ENCODE results near the gene NUAK2.
"Not testable (repeated sequence)": the region's sequence is repeated elsewhere in the genome, so short reads cannot be mapped to it uniquely, and the experiment has no call there.

NUAK2 gene

DNA sequence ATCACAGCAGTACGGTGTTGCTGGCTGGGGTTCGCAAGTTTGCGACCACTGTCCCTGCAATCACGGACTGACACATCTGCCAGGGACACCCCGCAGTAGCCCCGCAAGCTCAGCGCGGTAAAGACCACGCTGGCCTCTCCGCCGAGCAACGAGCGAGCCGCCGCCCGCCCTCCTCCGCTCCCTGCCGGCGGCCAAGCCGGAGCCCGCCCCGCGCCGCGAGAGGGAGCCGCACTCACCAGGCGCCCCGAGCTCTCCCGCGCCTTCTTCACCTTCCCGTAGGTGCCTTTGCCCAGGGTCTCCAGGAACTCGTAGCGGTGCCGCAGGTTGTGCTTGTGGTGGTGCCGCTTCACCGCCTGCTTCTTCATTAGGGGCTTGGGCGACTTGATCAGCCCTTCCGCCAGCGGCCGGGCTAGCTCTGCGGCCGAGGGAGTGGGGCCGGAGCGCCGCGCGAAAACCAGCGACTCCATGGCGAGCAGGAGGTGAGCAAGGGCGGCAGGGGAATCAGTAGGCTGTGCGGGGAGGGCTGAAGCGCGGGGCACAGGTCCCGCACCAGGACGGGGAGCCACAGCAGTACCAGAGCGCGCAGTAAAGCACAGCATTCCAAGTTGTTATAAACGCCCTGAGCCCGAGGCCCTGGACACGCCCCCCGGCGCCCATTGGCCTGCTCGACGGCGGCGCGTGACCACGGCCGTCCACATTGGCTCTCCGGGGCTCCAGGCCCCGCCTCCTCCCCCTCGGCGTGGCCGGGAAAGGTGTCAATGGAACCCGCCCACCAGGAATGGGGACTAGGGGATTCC lies at the start of gene NUAK2:
NUAK2 (minus strand) TSS at position 584 of the 797 bp plus-strand sequence; CDS start at position 467, 117 bp downstream.
- peak within 1 kb of the TSS; percentile 97 for H3K9ac ChIP-seq (ENCODE audit: insufficient read length, low read depth)
- H3K4me1 ChIP-seq (ENCODE audit: insufficient read depth, insufficient read length), result peaks cover 24% of the 10 kb centered on the region
- no peak for TF ChIP-seq SUZ12 (IDR thresholded peaks at IDR 0.05; ENCODE audit: extremely low read depth, insufficient read depth, insufficient read length)
- no peak for TF ChIP-seq ZNF274 (IDR thresholded peaks at IDR 0.05; ENCODE audit: low read depth, low read length)
- TF ChIP-seq YY1 (IDR thresholded peaks at IDR 0.05; ENCODE audit: insufficient read depth, insufficient read length), result no peak
- H3K36me3 ChIP-seq (ENCODE audit: insufficient read depth, insufficient read length, low read length), result peaks cover 41% of the 10 kb centered on the region
- H3K4me3 ChIP-seq (ENCODE audit: insufficient read length, low read depth), result peak within 1 kb of the TSS; percentile 94
- peak; percentile 99 for DNase-seq (ENCODE audit: low read depth, low spot score)
- H3K27me3 ChIP-seq (ENCODE audit: insufficient read depth, insufficient read length), result no peaks in the 10 kb centered on the region
- H3K9me3 ChIP-seq (ENCODE audit: insufficient read depth, low read length), result no peaks in the 10 kb centered on the region

GRCh38 chr1:205370780-205371179 lies 49.2 kb upstream of the NUAK2 start:
- no peak for DNase-seq (ENCODE audit: low read depth, low spot score)
- no peaks in the 10 kb centered on the region for H3K9me3 ChIP-seq (ENCODE audit: insufficient read depth, low read length)
- H3K36me3 ChIP-seq (ENCODE audit: insufficient read depth, insufficient read length, low read length), result no peaks in the 10 kb centered on the region
- no peak overlapping the region for H3K4me3 ChIP-seq (ENCODE audit: insufficient read length, low read depth)
- TF ChIP-seq SUZ12 (IDR thresholded peaks at IDR 0.05; ENCODE audit: extremely low read depth, insufficient read depth, insufficient read length), result no peak
- no peak for TF ChIP-seq YY1 (IDR thresholded peaks at IDR 0.05; ENCODE audit: insufficient read depth, insufficient read length)
- TF ChIP-seq ZNF274 (IDR thresholded peaks at IDR 0.05; ENCODE audit: low read depth, low read length), result no peak
- H3K9ac ChIP-seq (ENCODE audit: insufficient read length, low read depth), result no peak overlapping the region
- H3K4me1 ChIP-seq (ENCODE audit: insufficient read depth, insufficient read length), result peaks cover 6% of the 10 kb centered on the region
- no peaks in the 10 kb centered on the region for H3K27me3 ChIP-seq (ENCODE audit: insufficient read depth, insufficient read length)

GRCh38 chr1:205369701-205370123 lies 48.2 kb upstream of the NUAK2 start:
- H3K9ac ChIP-seq (ENCODE audit: insufficient read length, low read depth), result no peak overlapping the region
- TF ChIP-seq SUZ12 (IDR thresholded peaks at IDR 0.05; ENCODE audit: extremely low read depth, insufficient read depth, insufficient read length) (no peak), YY1 (IDR thresholded peaks at IDR 0.05; ENCODE audit: insufficient read depth, insufficient read length) (no peak), ZNF274 (IDR thresholded peaks at IDR 0.05; ENCODE audit: low read depth, low read length) (no peak)
- H3K27me3 ChIP-seq (ENCODE audit: insufficient read depth, insufficient read length), result no peaks in the 10 kb centered on the region
- no peak overlapping the region for H3K4me3 ChIP-seq (ENCODE audit: insufficient read length, low read depth)
- no peak for DNase-seq (ENCODE audit: low read depth, low spot score)
- peaks cover 4% of the 10 kb centered on the region for H3K4me1 ChIP-seq (ENCODE audit: insufficient read depth, insufficient read length)
- H3K9me3 ChIP-seq (ENCODE audit: insufficient read depth, low read length), result no peaks in the 10 kb centered on the region
- no peaks in the 10 kb centered on the region for H3K36me3 ChIP-seq (ENCODE audit: insufficient read depth, insufficient read length, low read length)

DNA sequence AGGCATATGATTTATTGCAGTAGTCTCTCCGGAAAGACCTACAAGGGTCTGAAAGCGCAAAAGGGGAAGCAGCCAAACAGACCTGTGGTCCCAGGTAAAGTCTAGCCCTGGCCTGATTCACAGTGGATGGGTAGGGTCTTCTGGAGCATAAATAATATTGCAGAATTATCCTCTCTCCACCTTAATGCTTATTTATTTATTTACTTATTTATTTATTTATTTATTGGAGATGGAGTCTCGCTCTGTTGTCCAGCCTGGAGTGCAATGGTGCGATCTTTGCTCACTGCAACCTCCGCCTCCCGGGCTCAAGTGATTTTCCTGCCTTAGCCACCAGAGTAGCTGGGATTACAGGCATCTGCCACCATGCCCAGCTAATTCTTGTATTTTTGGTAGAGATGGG lies 46.9 kb upstream of the NUAK2 start:
- no peaks in the 10 kb centered on the region for H3K27me3 ChIP-seq (ENCODE audit: insufficient read depth, insufficient read length)
- no peak overlapping the region for H3K9ac ChIP-seq (ENCODE audit: insufficient read length, low read depth)
- H3K9me3 ChIP-seq (ENCODE audit: insufficient read depth, low read length), result no peaks in the 10 kb centered on the region
- TF ChIP-seq ZNF274 (IDR thresholded peaks at IDR 0.05; ENCODE audit: low read depth, low read length), result no peak
- no peak for TF ChIP-seq YY1 (IDR thresholded peaks at IDR 0.05; ENCODE audit: insufficient read depth, insufficient read length)
- no peak for TF ChIP-seq SUZ12 (IDR thresholded peaks at IDR 0.05; ENCODE audit: extremely low read depth, insufficient read depth, insufficient read length)
- no peak overlapping the region for H3K4me3 ChIP-seq (ENCODE audit: insufficient read length, low read depth)
- H3K36me3 ChIP-seq (ENCODE audit: insufficient read depth, insufficient read length, low read length), result no peaks in the 10 kb centered on the region
- H3K4me1 ChIP-seq (ENCODE audit: insufficient read depth, insufficient read length), result peaks cover 4% of the 10 kb centered on the region
- no peak for DNase-seq (ENCODE audit: low read depth, low spot score)

- Histone ChIP-seq H3K27me3 (ENCODE audit: insufficient read depth, insufficient read length) (no peaks in the 10 kb centered on the region), H3K9ac (ENCODE audit: insufficient read length, low read depth) (no peak overlapping the region), H3K4me1 (ENCODE audit: insufficient read depth, insufficient read length) (peaks cover 4% of the 10 kb centered on the region), H3K9me3 (ENCODE audit: insufficient read depth, low read length) (no peaks in the 10 kb centered on the region), H3K4me3 (ENCODE audit: insufficient read length, low read depth) (no peak overlapping the region), H3K36me3 (ENCODE audit: insufficient read depth, insufficient read length, low read length) (no peaks in the 10 kb centered on the region)
- TF ChIP-seq YY1 (IDR thresholded peaks at IDR 0.05; ENCODE audit: insufficient read depth, insufficient read length), result no peak
- no peak for TF ChIP-seq SUZ12 (IDR thresholded peaks at IDR 0.05; ENCODE audit: extremely low read depth, insufficient read depth, insufficient read length)
- DNase-seq (ENCODE audit: low read depth, low spot score), result no peak
Measured at GRCh38 chr1:205365945-205366463, 44.5 kb upstream of the NUAK2 start.

GRCh38 chr1:205365086-205365485 lies 43.5 kb upstream of the NUAK2 start:
- H3K4me1 ChIP-seq (ENCODE audit: insufficient read depth, insufficient read length), result not testable (repeated sequence)

DNA sequence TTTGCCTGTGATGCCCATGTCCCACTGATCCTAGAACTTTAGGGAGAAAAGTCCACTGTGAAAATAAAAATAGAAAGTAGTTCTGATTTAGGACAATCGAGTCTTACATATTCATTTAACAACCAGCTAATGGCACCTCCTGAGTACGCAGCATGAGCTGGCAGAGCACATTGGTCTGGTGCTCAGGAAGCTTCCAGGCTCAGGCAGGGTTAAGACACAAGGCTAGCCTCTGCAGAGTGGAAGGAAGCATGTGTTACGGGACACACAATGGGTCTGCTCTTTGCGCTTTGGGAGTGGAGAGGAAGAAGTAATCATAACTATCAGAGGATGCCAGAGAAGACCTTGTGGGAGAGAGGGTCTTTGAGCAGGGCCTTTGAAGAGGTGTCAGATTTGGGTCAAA lies 39.3 kb upstream of the NUAK2 start:
- TF ChIP-seq ZNF274 (IDR thresholded peaks at IDR 0.05; ENCODE audit: low read depth, low read length), result no peak
- TF ChIP-seq SUZ12 (IDR thresholded peaks at IDR 0.05; ENCODE audit: extremely low read depth, insufficient read depth, insufficient read length), result no peak
- no peak for TF ChIP-seq YY1 (IDR thresholded peaks at IDR 0.05; ENCODE audit: insufficient read depth, insufficient read length)
- no peaks in the 10 kb centered on the region for H3K27me3 ChIP-seq (ENCODE audit: insufficient read depth, insufficient read length)

More at GRCh38 chr1:205365086-205365485, 43.5 kb upstream of the NUAK2 start:
- DNase-seq (ENCODE audit: low read depth, low spot score); H3K9me3 ChIP-seq (ENCODE audit: insufficient read depth, low read length); H3K27me3 ChIP-seq (ENCODE audit: insufficient read depth, insufficient read length); H3K9ac ChIP-seq (ENCODE audit: insufficient read length, low read depth); H3K36me3 ChIP-seq (ENCODE audit: insufficient read depth, insufficient read length, low read length); H3K4me3 ChIP-seq (ENCODE audit: insufficient read length, low read depth): not testable (repeated sequence)

More for the DNA sequence above, 39.3 kb upstream of the NUAK2 start:
- Histone ChIP-seq H3K9ac (ENCODE audit: insufficient read length, low read depth) (no peak overlapping the region), H3K4me1 (ENCODE audit: insufficient read depth, insufficient read length) (peaks cover 8% of the 10 kb centered on the region), H3K36me3 (ENCODE audit: insufficient read depth, insufficient read length, low read length) (no peaks in the 10 kb centered on the region), H3K9me3 (ENCODE audit: insufficient read depth, low read length) (no peaks in the 10 kb centered on the region), H3K4me3 (ENCODE audit: insufficient read length, low read depth) (no peak overlapping the region)
- DNase-seq (ENCODE audit: low read depth, low spot score), result no peak

Measured in NT2/D1 (cell line).